ENCODE results near the gene STAMBPL1. TPM values are rescaled to one million over a fixed set of nuclear protein-coding genes. Genes with fewer than 3 reads are reported as not detected.
A peak's percentile ranks its signal among the peaks of the same experiment; 100 is the strongest.

STAMBPL1 gene
- total RNA-seq, 6 donors from 2014 or later, result 4.9 to 69.1 (median 7.0) TPM

- H3K36me3 ChIP-seq, result no peaks in the 10 kb centered on the region
- peak overlapping the region in 3 of 4 donors; percentile 27 to 71 (median 62) for H3K27ac ChIP-seq
- DNase-seq, result no peak
- ATAC-seq (ENCODE audit: low FRiP score in 2 of 2), result peak in 1 of 2 donors; percentile 64
- H3K4me3 ChIP-seq, result no peak overlapping the region
- no peaks in the 10 kb centered on the region for H3K27me3 ChIP-seq
- 50 to 51% methylated on average over 4 of the region's 4 CpGs for WGBS, 2 donors
- H3K4me1 ChIP-seq, result peaks cover 3 to 29% (median 24%) of the 10 kb centered on the region in 4 donors
- TF ChIP-seq POLR2AphosphoS5 (IDR thresholded peaks at IDR 0.05), result no peak
- TF ChIP-seq CTCF (IDR thresholded peaks at IDR 0.05), result no peak
- no peak for TF ChIP-seq EP300 (IDR thresholded peaks at IDR 0.05)
- no peak for TF ChIP-seq POLR2A (IDR thresholded peaks at IDR 0.05)
- H3K9me3 ChIP-seq, result no peaks in the 10 kb centered on the region
Measured at GRCh38 chr10:88853155-88853881, 26.7 kb upstream of the STAMBPL1 start.

GRCh38 chr10:88854684-88855083 lies 25.4 kb upstream of the STAMBPL1 start:
- DNase-seq, result no peak
- no peaks in the 10 kb centered on the region for H3K36me3 ChIP-seq
- no peaks in the 10 kb centered on the region for H3K9me3 ChIP-seq
- H3K4me1 ChIP-seq, result peaks cover 3 to 24% (median 24%) of the 10 kb centered on the region in 4 donors
- no peak overlapping the region for H3K4me3 ChIP-seq
- no peak for ATAC-seq (ENCODE audit: low FRiP score in 2 of 2)
- H3K27ac ChIP-seq, result no peak overlapping the region
- H3K27me3 ChIP-seq, result no peaks in the 10 kb centered on the region
- WGBS, 2 donors, result 28 to 37% methylated on average over 3 of the region's 3 CpGs
- no peak for TF ChIP-seq CTCF (IDR thresholded peaks at IDR 0.05)

GRCh38 chr10:88857831-88858230 lies 22.2 kb upstream of the STAMBPL1 start:
- no peaks in the 10 kb centered on the region for H3K9me3 ChIP-seq
- H3K4me3 ChIP-seq, result no peak overlapping the region
- TF ChIP-seq POLR2A (IDR thresholded peaks at IDR 0.05), result no peak
- no peak for TF ChIP-seq POLR2AphosphoS5 (IDR thresholded peaks at IDR 0.05)
- TF ChIP-seq CTCF (IDR thresholded peaks at IDR 0.05), result no peak
- TF ChIP-seq EP300 (IDR thresholded peaks at IDR 0.05), result no peak
- no peaks in the 10 kb centered on the region for H3K27me3 ChIP-seq
- no peak overlapping the region for H3K27ac ChIP-seq
- DNase-seq (no peak), ATAC-seq (ENCODE audit: low FRiP score in 2 of 2) (no peak)
- no peaks in the 10 kb centered on the region for H3K36me3 ChIP-seq
- peaks cover 3 to 16% (median 12%) of the 10 kb centered on the region in 4 donors for H3K4me1 ChIP-seq

- WGBS, 2 donors, result 32 to 59% methylated on average over 2 of the region's 2 CpGs
- Histone ChIP-seq H3K27me3 (no peaks in the 10 kb centered on the region), H3K9me3 (no peaks in the 10 kb centered on the region), H3K36me3 (no peaks in the 10 kb centered on the region), H3K4me1 (peaks cover 3 to 14% (median 9%) of the 10 kb centered on the region in 4 donors), H3K27ac (no peak overlapping the region), H3K4me3 (no peak overlapping the region)
- no peak for TF ChIP-seq POLR2A (IDR thresholded peaks at IDR 0.05)
- no peak for TF ChIP-seq EP300 (IDR thresholded peaks at IDR 0.05)
- TF ChIP-seq CTCF (IDR thresholded peaks at IDR 0.05), result no peak
- TF ChIP-seq POLR2AphosphoS5 (IDR thresholded peaks at IDR 0.05), result no peak
- DNase-seq (no peak), ATAC-seq (ENCODE audit: low FRiP score in 2 of 2) (no peak)
Measured at GRCh38 chr10:88858491-88858890, 21.6 kb upstream of the STAMBPL1 start.

GRCh38 chr10:88861036-88861435 lies 19.0 kb upstream of the STAMBPL1 start:
- H3K27me3 ChIP-seq, result no peaks in the 10 kb centered on the region
- WGBS, 2 donors, result 0 to 89% methylated on average over 1 of the region's 1 CpG
- TF ChIP-seq CTCF (IDR thresholded peaks at IDR 0.05) (no peak), POLR2A (IDR thresholded peaks at IDR 0.05) (no peak), POLR2AphosphoS5 (IDR thresholded peaks at IDR 0.05) (no peak), EP300 (IDR thresholded peaks at IDR 0.05) (no peak)
- no peak overlapping the region for H3K27ac ChIP-seq
- no peak for DNase-seq
- H3K4me3 ChIP-seq, result no peak overlapping the region
- no peaks in the 10 kb centered on the region for H3K9me3 ChIP-seq
- no peaks in the 10 kb centered on the region for H3K4me1 ChIP-seq
- no peak for ATAC-seq (ENCODE audit: low FRiP score in 2 of 2)
- H3K36me3 ChIP-seq, result no peaks in the 10 kb centered on the region

Measured in upper lobe of left lung (tissue), 6 donors.